ENCODE measurements around the gene C6orf136. TPM values are rescaled to one million over a fixed set of nuclear protein-coding genes. Genes with fewer than 3 reads are reported as not detected.
"Not testable (repeated sequence)": the region's sequence is repeated elsewhere in the genome, so short reads cannot be mapped to it uniquely, and the experiment has no call there.

C6orf136 gene
- total and polyA plus RNA-seq, 5 donors: 37.9 to 53.0 (median 46.3) TPM

GRCh38 chr6:30664994-30665767, 18.2 kb downstream of the C6orf136 start:
- Histone ChIP-seq H3K4me3 (ENCODE audit: low read length) (no peak overlapping the region), H3K4me1 (ENCODE audit: control insufficient read depth, insufficient read depth, low read length) (no peaks in the 10 kb centered on the region), H3K27ac (ENCODE audit: low read length) (no peak overlapping the region), H3K9me3 (ENCODE audit: control insufficient read depth, low read length) (no peaks in the 10 kb centered on the region), H3K27me3 (ENCODE audit: control insufficient read depth, insufficient read depth) (no peaks in the 10 kb centered on the region)
- ATAC-seq (no peak), DNase-seq (no peak)
- 89% methylated on average over 34 of the region's 34 CpGs for WGBS
- intact Hi-C loops (cut with DNase I): no loop called here

- ATAC-seq; H3K4me3 ChIP-seq (ENCODE audit: low read length); H3K27ac ChIP-seq (ENCODE audit: low read length); H3K4me1 ChIP-seq (ENCODE audit: control insufficient read depth, insufficient read depth, low read length); H3K27me3 ChIP-seq (ENCODE audit: control insufficient read depth, insufficient read depth); intact Hi-C loops (cut with DNase I); H3K9me3 ChIP-seq (ENCODE audit: control insufficient read depth, low read length); DNase-seq: not testable (repeated sequence)
- WGBS: 88% methylated on average over 2 of the region's 2 CpGs
These were observed 19.4 kb downstream of the C6orf136 start for GRCh38 chr6:30666300-30666699.

GRCh38 chr6:30670760-30671527, 24.0 kb downstream of the C6orf136 start:
- no peak for DNase-seq
- ATAC-seq: no peak
- Histone ChIP-seq H3K27me3 (ENCODE audit: control insufficient read depth, insufficient read depth) (no peaks in the 10 kb centered on the region), H3K4me1 (ENCODE audit: control insufficient read depth, insufficient read depth, low read length) (peaks cover 2% of the 10 kb centered on the region), H3K27ac (ENCODE audit: low read length) (no peak overlapping the region), H3K4me3 (ENCODE audit: low read length) (no peak overlapping the region), H3K9me3 (ENCODE audit: control insufficient read depth, low read length) (no peaks in the 10 kb centered on the region)
- WGBS: 83% methylated on average over 27 of the region's 27 CpGs
- intact Hi-C loops (cut with DNase I): loop anchor here in 1 of 4 donors (10.0 kb wide), 1 partner anchor 414 kb away; no protein-coding TSS in a partner anchor

GRCh38 chr6:30672445-30673253, 25.7 kb downstream of the C6orf136 start, which contains the start of gene DHX16:
DHX16 (minus strand) TSS chr6:30673006; CDS start chr6:30672841, 165 bp downstream.
- DNase-seq: peak; percentile 96 to 99 (median 97)
- peak; percentile 87 to 89 for ATAC-seq
- Histone ChIP-seq H3K4me1 (ENCODE audit: control insufficient read depth, insufficient read depth, low read length) (peaks cover 2% of the 10 kb centered on the region), H3K27ac (ENCODE audit: low read length) (peak within 1 kb of the TSS; percentile 61), H3K4me3 (ENCODE audit: low read length) (peak within 1 kb of the TSS; percentile 90), H3K9me3 (ENCODE audit: control insufficient read depth, low read length) (no peaks in the 10 kb centered on the region), H3K27me3 (ENCODE audit: control insufficient read depth, insufficient read depth) (no peaks in the 10 kb centered on the region)
- under 1% methylated on average over 57 of the region's 57 CpGs for WGBS
- intact Hi-C loops (cut with DNase I): loop anchor here in 1 of 4 donors (10.0 kb wide), 1 partner anchor 412 kb away; no protein-coding TSS in a partner anchor

DNA sequence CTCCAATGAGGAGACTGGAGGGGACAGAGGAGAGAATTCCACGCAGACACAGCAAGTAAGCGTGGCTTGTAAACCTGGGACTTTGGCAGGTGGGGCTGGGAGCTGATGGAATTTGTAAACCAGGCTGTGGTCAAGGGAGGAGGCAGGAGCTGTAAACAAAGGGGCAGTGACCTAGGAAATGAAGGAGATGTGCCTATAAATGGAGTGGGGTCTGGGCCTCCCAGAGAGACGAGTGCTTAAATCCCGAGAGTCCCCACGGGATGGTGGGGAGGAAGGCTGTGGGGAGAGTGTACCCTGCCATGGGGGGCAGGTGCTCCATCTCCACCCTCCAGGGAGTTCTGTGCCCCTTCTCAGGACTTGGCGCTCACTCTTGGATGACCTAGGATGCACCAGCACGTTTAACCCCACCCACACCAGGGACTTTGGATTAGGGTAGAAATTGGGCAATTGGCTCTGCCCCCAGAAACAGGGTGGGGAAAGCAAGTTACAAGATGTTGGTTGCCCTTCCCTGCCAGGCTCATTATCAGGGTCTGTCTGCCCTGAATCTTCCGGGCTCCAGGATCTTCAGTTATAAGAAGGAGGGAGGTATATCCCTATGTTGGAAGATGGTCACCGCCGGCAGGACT, 29.8 kb downstream of the C6orf136 start:
- no peaks in the 10 kb centered on the region for H3K27me3 ChIP-seq (ENCODE audit: control insufficient read depth, insufficient read depth)
- H3K4me3 ChIP-seq (ENCODE audit: low read length): no peak overlapping the region
- no peak for ATAC-seq
- intact Hi-C loops (cut with DNase I): loop anchor here in 1 of 4 donors (10.0 kb wide), 1 partner anchor 408 kb away; no protein-coding TSS in a partner anchor
- H3K9me3 ChIP-seq (ENCODE audit: control insufficient read depth, low read length): no peaks in the 10 kb centered on the region
- WGBS: 81% methylated on average over 10 of the region's 10 CpGs
- peaks cover 2% of the 10 kb centered on the region for H3K4me1 ChIP-seq (ENCODE audit: control insufficient read depth, insufficient read depth, low read length)
- no peak for DNase-seq
- H3K27ac ChIP-seq (ENCODE audit: low read length): no peak overlapping the region

- 14% methylated on average over 31 of the region's 31 CpGs for WGBS
- Histone ChIP-seq H3K27me3 (ENCODE audit: control insufficient read depth, insufficient read depth) (no peaks in the 10 kb centered on the region), H3K4me3 (ENCODE audit: low read length) (no peak overlapping the region), H3K9me3 (ENCODE audit: control insufficient read depth, low read length) (no peaks in the 10 kb centered on the region), H3K27ac (ENCODE audit: low read length) (peak overlapping the region; percentile 29), H3K4me1 (ENCODE audit: control insufficient read depth, insufficient read depth, low read length) (peaks cover 5% of the 10 kb centered on the region)
- intact Hi-C loops (cut with DNase I): loop anchor here in 2 of 4 donors (1.0 to 10.0 kb wide), 3 partner anchors 43 to 406 kb away; no protein-coding TSS in a partner anchor
- DNase-seq (peak; percentile 87 to 96 (median 96)), ATAC-seq (peak; percentile 65 to 80)
These were observed 32.2 kb downstream of the C6orf136 start for GRCh38 chr6:30678964-30679726.

- 62% methylated on average over 7 of the region's 7 CpGs for WGBS
- ATAC-seq (no peak), DNase-seq (no peak)
- H3K4me3 ChIP-seq (ENCODE audit: low read length): no peak overlapping the region
- no peak overlapping the region for H3K27ac ChIP-seq (ENCODE audit: low read length)
- no peaks in the 10 kb centered on the region for H3K9me3 ChIP-seq (ENCODE audit: control insufficient read depth, low read length)
- peaks cover 5% of the 10 kb centered on the region for H3K4me1 ChIP-seq (ENCODE audit: control insufficient read depth, insufficient read depth, low read length)
- intact Hi-C loops (cut with DNase I): loop anchor here in 2 of 4 donors (1.0 to 10.0 kb wide), 3 partner anchors 42 to 405 kb away; no protein-coding TSS in a partner anchor
- H3K27me3 ChIP-seq (ENCODE audit: control insufficient read depth, insufficient read depth): no peaks in the 10 kb centered on the region
These were observed 33.0 kb downstream of the C6orf136 start for GRCh38 chr6:30679765-30680535.

- intact Hi-C loops (cut with DNase I): loop anchor here in 1 of 4 donors (2.0 kb wide), 1 partner anchor 41 kb away; no protein-coding TSS in a partner anchor
- no peak for DNase-seq
- H3K4me3 ChIP-seq (ENCODE audit: low read length): peak overlapping the region; percentile 88
- H3K9me3 ChIP-seq (ENCODE audit: control insufficient read depth, low read length): no peaks in the 10 kb centered on the region
- peaks cover 7% of the 10 kb centered on the region for H3K4me1 ChIP-seq (ENCODE audit: control insufficient read depth, insufficient read depth, low read length)
- ATAC-seq: no peak
- WGBS: 34% methylated on average over 4 of the region's 4 CpGs
- H3K27me3 ChIP-seq (ENCODE audit: control insufficient read depth, insufficient read depth): no peaks in the 10 kb centered on the region
- peak overlapping the region; percentile 84 for H3K27ac ChIP-seq (ENCODE audit: low read length)
These were observed 34.8 kb downstream of the C6orf136 start for GRCh38 chr6:30681766-30682142.

Measured in right cardiac atrium (tissue), 5 donors.